ENCODE data around the gene PPP2R3C.
"Not testable (repeated sequence)": the region's sequence is repeated elsewhere in the genome, so short reads cannot be mapped to it uniquely, and the experiment has no call there.

Gene PPP2R3C

DNA sequence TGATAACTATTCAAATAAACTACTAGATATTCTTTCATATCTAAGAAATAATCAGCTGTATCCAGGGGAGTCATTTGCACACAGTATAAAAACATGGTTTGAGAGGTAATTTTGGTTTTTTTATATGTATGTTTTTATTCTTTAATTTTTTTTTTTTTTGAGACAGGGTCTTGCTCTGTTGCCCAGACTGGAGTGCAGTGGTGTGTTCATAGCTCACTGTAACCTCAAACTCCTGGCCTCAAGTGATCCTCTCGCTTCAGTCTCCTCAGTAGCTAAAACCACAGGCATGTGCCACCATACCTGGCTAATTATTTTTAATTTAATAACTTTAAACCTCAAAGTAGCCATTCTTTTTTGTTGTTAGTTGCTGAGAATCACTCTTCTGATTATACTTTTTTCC lies 2.3 kb upstream of the PPP2R3C start:
- DNase-seq: no peak

- no peak for DNase-seq
These were observed 1.6 kb upstream of the PPP2R3C start for GRCh38 chr14:35123388-35123703.

GRCh38 chr14:35122696-35123387 lies 1.1 kb upstream of the PPP2R3C start:
- peak in 1 of 14 donors; percentile 55 for DNase-seq

GRCh38 chr14:35121026-35121886 lies 534 bp downstream of the PPP2R3C start:
- DNase-seq: no peak

DNA sequence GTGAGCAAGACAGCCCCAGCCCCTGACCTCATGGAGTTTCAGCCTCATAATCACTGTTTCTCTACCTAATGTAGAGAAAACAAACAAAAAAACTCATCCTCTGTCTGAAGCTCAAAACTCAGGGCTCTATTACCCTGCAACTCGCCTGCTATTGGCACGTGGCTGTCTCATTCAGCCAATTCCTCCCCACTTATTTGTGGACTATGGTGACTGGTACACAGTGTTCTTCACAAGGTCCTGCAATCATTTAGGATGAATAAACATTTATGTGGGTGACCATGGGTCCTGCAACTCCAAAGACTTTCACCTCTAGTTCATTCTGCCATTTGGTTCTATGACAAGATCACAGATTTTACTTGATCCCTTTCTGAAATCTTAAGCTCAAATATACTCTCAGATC lies 4.7 kb downstream of the PPP2R3C start:
- no peak for DNase-seq

- DNase-seq: no peak
These were observed 5.5 kb downstream of the PPP2R3C start for GRCh38 chr14:35116242-35116641.

DNA sequence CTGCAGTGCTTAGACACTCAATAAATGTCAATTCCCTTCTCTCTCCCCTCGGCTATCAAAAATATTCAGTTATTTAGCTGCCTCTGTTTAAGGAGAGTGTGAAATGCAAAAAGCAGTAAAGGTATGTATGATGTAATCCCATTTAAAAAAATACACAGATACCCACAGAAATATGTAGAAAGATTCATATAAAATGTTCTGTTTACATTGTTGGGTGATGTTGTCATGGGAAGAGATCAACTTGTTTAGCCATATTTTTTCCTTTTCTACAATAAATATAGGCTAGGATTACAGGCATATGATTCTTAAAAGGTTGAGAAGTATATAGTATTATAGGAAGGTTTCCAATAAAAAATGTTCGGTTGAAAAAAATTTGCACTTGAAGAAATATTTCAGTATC lies 7.8 kb downstream of the PPP2R3C start:
- no peak for DNase-seq

- no peak for DNase-seq
These were observed 8.4 kb downstream of the PPP2R3C start for GRCh38 chr14:35113308-35113950.

GRCh38 chr14:35112641-35113040 lies 9.1 kb downstream of the PPP2R3C start:
- DNase-seq: no peak

GRCh38 chr14:35107866-35108265 lies 13.9 kb downstream of the PPP2R3C start:
- no peak for DNase-seq

- DNase-seq: not testable (repeated sequence)
These were observed 27.1 kb downstream of the PPP2R3C start for GRCh38 chr14:35094645-35095044.

GRCh38 chr14:35088514-35088913 lies 33.3 kb downstream of the PPP2R3C start:
- no peak for DNase-seq

- DNase-seq: no peak
These were observed 36.3 kb downstream of the PPP2R3C start for GRCh38 chr14:35085441-35085840.

DNA sequence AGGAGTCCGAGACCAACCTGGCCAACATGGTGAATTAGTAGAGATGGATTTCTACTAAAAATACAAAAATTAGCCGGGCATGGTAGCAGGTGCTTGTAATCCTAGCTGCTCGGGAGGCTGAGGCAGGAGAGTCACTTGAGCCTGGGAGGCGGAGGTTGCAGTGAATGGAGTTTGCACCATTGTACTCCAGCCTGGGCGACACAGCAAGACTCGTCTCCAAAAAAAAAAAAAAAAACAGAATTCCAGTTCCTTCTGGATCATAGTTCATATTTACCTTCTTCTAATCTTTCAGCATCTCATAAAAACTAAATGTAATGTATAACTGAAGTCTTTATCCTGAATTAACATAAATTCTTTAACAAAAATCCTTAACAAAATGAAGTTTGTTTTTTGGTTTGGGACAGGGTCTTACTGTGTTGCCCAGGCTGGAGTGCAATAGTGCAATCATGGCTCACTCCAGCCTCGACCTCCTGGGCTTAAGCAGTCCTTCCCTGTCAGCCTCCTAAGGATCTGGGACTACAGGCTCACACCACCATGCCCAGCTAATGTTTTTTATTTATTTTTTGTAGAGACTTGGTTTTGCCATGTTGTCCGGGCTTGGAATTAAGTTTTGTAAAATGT lies 38.1 kb downstream of the PPP2R3C start:
- DNase-seq: no peak

DNA sequence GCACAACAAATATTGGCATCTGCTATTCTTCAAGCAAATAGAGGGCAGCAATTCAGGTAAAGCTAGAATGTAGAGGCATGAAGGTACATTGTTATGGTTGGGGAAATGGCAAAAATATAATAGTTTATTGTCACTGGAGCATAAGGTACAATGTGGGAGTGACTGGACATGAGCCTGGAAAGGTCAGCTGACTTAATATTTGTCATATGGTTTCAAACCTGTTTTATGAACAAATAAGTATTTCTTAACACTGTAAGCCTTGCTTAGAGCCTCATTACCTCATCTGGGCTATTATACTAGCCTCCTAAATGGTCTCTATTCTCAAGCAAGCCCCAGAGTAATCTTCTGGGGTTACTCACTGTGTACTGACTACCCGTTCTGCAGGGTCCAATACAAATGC lies 42.0 kb downstream of the PPP2R3C start:
- no peak for DNase-seq

- no peak for DNase-seq
These were observed 43.7 kb downstream of the PPP2R3C start for GRCh38 chr14:35078082-35078481.

DNA sequence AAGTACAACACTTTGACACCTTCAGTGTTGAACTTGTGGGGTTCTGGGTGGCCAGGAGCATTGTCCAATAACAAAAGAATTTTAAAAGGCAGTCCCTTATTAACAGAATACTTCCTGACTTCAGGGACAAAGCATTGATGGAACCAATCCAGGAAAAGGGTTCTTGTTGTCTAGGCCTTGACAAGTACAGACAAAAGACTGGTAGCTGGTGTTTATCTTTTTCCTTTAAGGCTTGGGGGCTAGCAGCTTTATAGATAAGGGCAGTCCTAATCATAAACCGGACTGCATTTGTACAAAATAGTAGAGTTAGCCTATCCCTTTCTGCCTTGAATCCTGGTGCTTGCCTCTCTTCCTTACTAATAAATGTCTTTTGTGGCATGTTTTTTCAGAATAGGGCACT lies 48.3 kb downstream of the PPP2R3C start:
- DNase-seq: no peak

DNA sequence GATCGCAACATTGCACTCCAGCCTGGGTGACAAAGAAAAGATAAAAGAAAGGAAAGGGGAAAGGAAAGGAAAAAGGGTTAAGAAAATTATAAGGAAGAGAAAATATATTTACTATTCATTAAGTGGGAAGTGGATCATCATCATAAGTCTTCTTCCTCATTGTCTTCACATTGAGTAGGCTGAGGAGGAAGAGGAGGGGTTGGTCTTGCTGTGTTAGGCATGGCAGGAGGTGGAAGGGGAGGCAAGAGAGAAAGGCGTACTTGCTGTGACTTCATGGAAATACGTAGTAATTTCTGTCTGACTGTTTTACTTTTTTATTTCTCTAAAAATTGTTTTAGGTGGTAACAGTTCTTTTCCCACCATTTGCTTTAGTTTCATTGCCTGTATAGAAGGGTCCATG lies 49.6 kb downstream of the PPP2R3C start:
- no peak for DNase-seq

DNA sequence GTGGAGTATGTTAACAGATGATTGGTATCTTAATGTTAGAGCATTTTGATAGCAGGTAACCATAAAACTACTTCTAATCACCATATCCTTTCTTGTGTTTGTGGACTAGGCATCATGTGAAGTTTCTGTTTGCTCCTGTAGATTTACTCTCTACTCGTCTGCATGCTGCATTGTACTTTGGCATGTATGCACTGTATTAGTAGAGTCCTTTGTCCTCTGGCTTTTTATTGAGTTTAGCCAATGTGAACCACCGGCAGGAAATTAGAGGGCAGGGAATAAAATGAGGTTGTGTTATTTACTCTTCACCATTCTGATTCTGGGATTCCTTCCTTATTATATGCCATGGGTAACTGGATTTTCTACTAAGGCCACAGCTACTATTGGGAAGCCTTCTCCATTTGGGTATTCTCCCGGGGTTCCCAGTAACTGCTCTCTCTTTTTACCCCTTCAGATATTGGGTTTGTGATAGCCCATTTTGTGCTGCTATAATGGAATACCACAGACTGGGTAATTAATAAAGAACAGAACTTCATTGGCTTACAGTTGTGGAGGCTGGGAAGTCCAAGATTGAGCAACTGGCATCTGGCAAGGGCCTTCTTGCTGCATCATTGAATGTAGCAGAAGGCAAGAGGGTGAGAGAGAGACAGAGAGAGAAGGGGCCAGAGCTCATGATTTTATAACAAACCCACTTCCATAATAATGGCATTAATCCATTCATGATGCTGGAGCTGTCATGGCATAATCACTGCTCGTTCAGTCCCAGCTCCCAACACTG lies 53.4 kb downstream of the PPP2R3C start:
- DNase-seq: no peak

DNA sequence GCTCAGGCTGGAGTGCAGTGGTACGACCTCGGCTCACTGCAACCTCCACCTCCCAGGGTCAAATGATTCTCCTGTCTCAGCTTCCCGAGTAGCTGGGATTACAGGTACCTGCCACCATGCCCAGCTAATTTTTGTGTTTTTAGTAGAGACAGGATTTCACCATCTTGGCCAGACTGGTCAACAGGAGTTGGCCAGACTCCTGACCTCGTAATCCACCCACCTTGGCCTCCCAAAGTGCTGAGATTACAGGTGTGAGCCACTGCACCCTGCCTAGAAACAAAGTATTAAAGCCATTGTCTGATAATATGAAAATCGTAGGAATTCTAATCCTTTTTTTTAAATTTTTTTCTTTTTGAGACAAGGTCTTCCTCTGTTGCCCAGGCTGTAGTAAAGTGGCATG lies 56.1 kb downstream of the PPP2R3C start:
- not testable (repeated sequence) for DNase-seq

- not testable (repeated sequence) for DNase-seq
These were observed 60.5 kb downstream of the PPP2R3C start for GRCh38 chr14:35061113-35061791.

DNA sequence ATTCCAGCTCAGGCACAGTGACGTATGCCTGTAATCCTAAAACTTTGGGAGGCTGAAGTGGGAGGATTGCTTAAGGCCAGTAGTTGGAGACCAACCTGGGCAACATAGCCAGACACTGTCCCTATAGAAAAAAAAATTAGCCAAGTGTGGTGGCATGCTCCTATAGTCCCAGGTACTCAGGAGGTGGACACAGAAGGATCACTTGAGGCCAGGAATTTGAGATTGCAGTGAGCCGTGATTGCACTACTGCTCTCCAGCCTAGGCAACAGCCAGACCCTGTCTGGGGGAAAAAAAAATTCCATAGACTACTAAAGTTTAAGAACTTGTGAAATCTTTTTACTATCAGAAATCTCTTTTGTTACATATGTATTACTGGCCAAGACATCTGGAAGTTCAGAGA lies 69.2 kb downstream of the PPP2R3C start:
- DNase-seq: no peak
